ENCODE measurements around the gene KCNJ10.

DNA sequence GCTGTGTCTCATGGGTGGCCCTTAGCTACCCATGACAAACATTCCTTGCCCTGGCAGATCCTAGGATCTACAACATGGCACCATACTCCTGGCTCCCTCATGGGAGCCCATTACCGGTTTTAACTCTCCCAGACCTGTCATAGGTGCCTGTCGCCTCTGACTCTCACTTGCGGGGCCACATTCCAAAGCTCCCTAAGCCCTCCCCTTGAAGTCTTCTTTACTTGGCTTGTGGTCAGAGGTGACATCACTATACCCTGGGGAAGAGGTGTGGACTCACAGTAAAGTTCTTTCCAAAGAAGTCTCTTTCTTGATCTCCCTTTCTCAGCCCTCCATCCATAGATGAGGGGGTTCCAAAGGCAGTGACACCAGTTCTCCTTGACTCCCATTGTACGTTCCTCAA is 110.5 kb downstream of the KCNJ10 start:
- TF ChIP-seq, protein P1, sequence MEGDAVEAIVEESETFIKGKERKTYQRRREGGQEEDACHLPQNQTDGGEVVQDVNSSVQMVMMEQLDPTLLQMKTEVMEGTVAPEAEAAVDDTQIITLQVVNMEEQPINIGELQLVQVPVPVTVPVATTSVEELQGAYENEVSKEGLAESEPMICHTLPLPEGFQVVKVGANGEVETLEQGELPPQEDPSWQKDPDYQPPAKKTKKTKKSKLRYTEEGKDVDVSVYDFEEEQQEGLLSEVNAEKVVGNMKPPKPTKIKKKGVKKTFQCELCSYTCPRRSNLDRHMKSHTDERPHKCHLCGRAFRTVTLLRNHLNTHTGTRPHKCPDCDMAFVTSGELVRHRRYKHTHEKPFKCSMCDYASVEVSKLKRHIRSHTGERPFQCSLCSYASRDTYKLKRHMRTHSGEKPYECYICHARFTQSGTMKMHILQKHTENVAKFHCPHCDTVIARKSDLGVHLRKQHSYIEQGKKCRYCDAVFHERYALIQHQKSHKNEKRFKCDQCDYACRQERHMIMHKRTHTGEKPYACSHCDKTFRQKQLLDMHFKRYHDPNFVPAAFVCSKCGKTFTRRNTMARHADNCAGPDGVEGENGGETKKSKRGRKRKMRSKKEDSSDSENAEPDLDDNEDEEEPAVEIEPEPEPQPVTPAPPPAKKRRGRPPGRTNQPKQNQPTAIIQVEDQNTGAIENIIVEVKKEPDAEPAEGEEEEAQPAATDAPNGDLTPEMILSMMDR (IDR thresholded peaks at IDR 0.05) = no peak
- TF ChIP-seq POLR2A (IDR thresholded peaks at IDR 0.05) = no peak
